CD4-positive, CD25-positive, alpha-beta regulatory T cell (primary cell): ENCODE data around the gene INTS13. TPM values are rescaled to one million over a fixed set of nuclear protein-coding genes. Genes with fewer than 3 reads are reported as not detected.

Experiments
- polyA plus RNA-seq, 4 donors: library from polyadenylated mRNA; unstranded; fragments of 300-500 nt; fragmentation: Illumina TruSeq; gene quantifications; one replicate each; pipeline ENCODE4 v1.2.3, GENCODE V29; 2021
- total RNA-seq: library from RNA; stranded (reverse); gene quantifications from one replicate; pipeline ENCODE4 v1.2.3, GENCODE V29; 2022

INTS13 gene
- total and polyA plus RNA-seq, 5 donors from 2014 or later = 28.8 to 42.5 (median 32.0) TPM

Other genes starting within 250 kb of the INTS13 start
- gene ITPR2, start 104.8 kb downstream of the INTS13 start, total RNA-seq = 54.1 TPM
- 10 to 100 TPM in 3 of 4 donors, 1 to 10 TPM in 1; 9.9 to 15.8 (median 11.3) TPM for gene ITPR2, start 104.8 kb downstream of the INTS13 start, polyA plus RNA-seq
- 64.0 TPM for gene FGFR1OP2, start 489 bp upstream of the INTS13 start, total RNA-seq
- 100 to 1,000 TPM; 108 to 128 (median 121) TPM for gene FGFR1OP2, start 489 bp upstream of the INTS13 start, polyA plus RNA-seq
- gene TM7SF3, start 76.4 kb upstream of the INTS13 start, total RNA-seq = 21.8 TPM
- 10 to 100 TPM; 59.2 to 68.2 (median 64.8) TPM for gene TM7SF3, start 76.4 kb upstream of the INTS13 start, polyA plus RNA-seq
- 88.5 TPM for gene MED21, start 84.6 kb upstream of the INTS13 start, total RNA-seq
- gene MED21, start 84.6 kb upstream of the INTS13 start, polyA plus RNA-seq = 10 to 100 TPM; 17.4 to 26.8 (median 19.1) TPM
- not detected for gene C12orf71, start 144.6 kb upstream of the INTS13 start, total RNA-seq
- not detected for gene C12orf71, start 144.6 kb upstream of the INTS13 start, polyA plus RNA-seq